ENCODE measurements around the gene KIF17. TPM values are rescaled to one million over a fixed set of nuclear protein-coding genes. Genes with fewer than 3 reads are reported as not detected.

Gene KIF17
- total RNA-seq, 1 donor from 2014 or later = 1.1 TPM

GRCh38 chr1:20731057-20731991 is 13.5 kb upstream of the KIF17 start:
- DNase-seq (ENCODE audit: low spot score, unreplicated experiment) = no peak
- H3K36me3 Mint-ChIP-seq (ENCODE audit: insufficient read depth) = no peaks in the 10 kb centered on the region
- H3K4me1 Mint-ChIP-seq (ENCODE audit: low read depth) = peaks cover 11% of the 10 kb centered on the region
- TF ChIP-seq, protein P1, sequence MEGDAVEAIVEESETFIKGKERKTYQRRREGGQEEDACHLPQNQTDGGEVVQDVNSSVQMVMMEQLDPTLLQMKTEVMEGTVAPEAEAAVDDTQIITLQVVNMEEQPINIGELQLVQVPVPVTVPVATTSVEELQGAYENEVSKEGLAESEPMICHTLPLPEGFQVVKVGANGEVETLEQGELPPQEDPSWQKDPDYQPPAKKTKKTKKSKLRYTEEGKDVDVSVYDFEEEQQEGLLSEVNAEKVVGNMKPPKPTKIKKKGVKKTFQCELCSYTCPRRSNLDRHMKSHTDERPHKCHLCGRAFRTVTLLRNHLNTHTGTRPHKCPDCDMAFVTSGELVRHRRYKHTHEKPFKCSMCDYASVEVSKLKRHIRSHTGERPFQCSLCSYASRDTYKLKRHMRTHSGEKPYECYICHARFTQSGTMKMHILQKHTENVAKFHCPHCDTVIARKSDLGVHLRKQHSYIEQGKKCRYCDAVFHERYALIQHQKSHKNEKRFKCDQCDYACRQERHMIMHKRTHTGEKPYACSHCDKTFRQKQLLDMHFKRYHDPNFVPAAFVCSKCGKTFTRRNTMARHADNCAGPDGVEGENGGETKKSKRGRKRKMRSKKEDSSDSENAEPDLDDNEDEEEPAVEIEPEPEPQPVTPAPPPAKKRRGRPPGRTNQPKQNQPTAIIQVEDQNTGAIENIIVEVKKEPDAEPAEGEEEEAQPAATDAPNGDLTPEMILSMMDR (IDR thresholded peaks at IDR 0.05; ENCODE audit: unreplicated experiment) = no peak
- peak overlapping the region; percentile 63 for H3K4me3 Mint-ChIP-seq (ENCODE audit: low read depth)
- H3K27ac Mint-ChIP-seq = no peak overlapping the region
- H3K27me3 Mint-ChIP-seq = peaks cover 56% of the 10 kb centered on the region
- H3K9me3 Mint-ChIP-seq (ENCODE audit: low read depth) = no peaks in the 10 kb centered on the region

- Mint-ChIP-seq H3K27ac (no peak overlapping the region), H3K9me3 (ENCODE audit: low read depth) (no peaks in the 10 kb centered on the region), H3K36me3 (ENCODE audit: insufficient read depth) (no peaks in the 10 kb centered on the region), H3K4me3 (ENCODE audit: low read depth) (peak overlapping the region; percentile 21), H3K4me1 (ENCODE audit: low read depth) (peaks cover 11% of the 10 kb centered on the region), H3K27me3 (peaks cover 56% of the 10 kb centered on the region)
- TF ChIP-seq, protein P1 (IDR thresholded peaks at IDR 0.05; ENCODE audit: unreplicated experiment) = no peak
- no peak for DNase-seq (ENCODE audit: low spot score, unreplicated experiment)
Observed at GRCh38 chr1:20730690-20731056, 12.9 kb upstream of the KIF17 start.

- H3K9me3 Mint-ChIP-seq (ENCODE audit: low read depth) = no peaks in the 10 kb centered on the region
- H3K4me1 Mint-ChIP-seq (ENCODE audit: low read depth) = peaks cover 11% of the 10 kb centered on the region
- peaks cover 61% of the 10 kb centered on the region for H3K27me3 Mint-ChIP-seq
- H3K36me3 Mint-ChIP-seq (ENCODE audit: insufficient read depth) = no peaks in the 10 kb centered on the region
- peak overlapping the region; percentile 37 for H3K4me3 Mint-ChIP-seq (ENCODE audit: low read depth)
- TF ChIP-seq, protein P1 (IDR thresholded peaks at IDR 0.05; ENCODE audit: unreplicated experiment) = no peak
- H3K27ac Mint-ChIP-seq = peak overlapping the region; percentile 35
- DNase-seq (ENCODE audit: low spot score, unreplicated experiment) = no peak
Observed at GRCh38 chr1:20729990-20730689, 12.3 kb upstream of the KIF17 start.

DNA sequence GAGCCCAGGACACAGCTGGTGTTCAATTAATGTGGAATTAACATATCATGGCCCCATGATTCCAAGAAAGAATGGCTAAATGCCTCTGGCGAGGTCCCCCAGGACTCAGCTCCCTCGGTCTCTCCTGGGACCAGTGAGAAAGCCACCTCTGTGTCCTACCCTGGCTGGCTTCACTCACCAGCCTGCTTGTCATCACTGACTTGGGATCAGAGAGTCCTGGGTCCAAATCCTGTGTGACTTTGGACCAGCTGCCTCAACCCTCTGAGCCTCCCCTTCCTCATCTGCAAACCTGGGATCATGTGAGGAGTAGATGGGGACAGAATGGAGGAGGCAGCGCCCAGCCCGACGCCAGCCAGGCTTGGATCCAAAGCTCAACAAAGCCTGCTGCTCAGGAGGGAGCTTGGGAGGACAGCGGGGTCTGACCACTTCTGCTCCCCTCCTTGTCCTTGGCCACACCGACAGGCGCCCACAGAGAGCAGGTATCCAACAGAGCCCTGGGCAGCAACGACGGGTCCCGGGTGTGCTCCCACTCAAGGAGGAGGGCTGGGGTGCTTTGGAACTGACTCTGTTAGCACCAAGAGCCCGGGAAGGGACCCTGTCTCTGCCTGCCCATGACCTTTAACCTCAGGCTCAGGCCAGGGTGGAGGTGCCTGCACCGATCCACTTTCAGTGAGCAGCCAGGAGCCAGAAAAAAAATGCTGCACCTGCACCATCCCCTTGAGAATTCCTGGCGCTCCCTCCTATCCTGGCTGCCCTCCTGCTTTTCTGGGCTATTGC is 11.5 kb upstream of the KIF17 start:
- no peak for DNase-seq (ENCODE audit: low spot score, unreplicated experiment)
- peaks cover 63% of the 10 kb centered on the region for H3K27me3 Mint-ChIP-seq
- H3K4me1 Mint-ChIP-seq (ENCODE audit: low read depth) = peaks cover 11% of the 10 kb centered on the region
- TF ChIP-seq, protein P1 (IDR thresholded peaks at IDR 0.05; ENCODE audit: unreplicated experiment) = no peak
- H3K9me3 Mint-ChIP-seq (ENCODE audit: low read depth) = no peaks in the 10 kb centered on the region
- no peaks in the 10 kb centered on the region for H3K36me3 Mint-ChIP-seq (ENCODE audit: insufficient read depth)
- H3K27ac Mint-ChIP-seq = no peak overlapping the region
- H3K4me3 Mint-ChIP-seq (ENCODE audit: low read depth) = no peak overlapping the region
